ENCODE data around the gene TTYH3.

- TF ChIP-seq CTCF (IDR thresholded peaks at IDR 0.05) (peak; percentile 13; the same call in 1 of the 2 replicates), ZFX (IDR thresholded peaks at IDR 0.05; ENCODE audit: borderline replicate concordance) (no peak)
Measured at GRCh38 chr7:2661602-2662272, 30.0 kb downstream of the TTYH3 start.

Data from 22Rv1 (cell line).